ENCODE measurements around the gene GALNT10.
A peak's percentile ranks its signal among the peaks of the same experiment; 100 is the strongest.

The GALNT10 gene

DNA sequence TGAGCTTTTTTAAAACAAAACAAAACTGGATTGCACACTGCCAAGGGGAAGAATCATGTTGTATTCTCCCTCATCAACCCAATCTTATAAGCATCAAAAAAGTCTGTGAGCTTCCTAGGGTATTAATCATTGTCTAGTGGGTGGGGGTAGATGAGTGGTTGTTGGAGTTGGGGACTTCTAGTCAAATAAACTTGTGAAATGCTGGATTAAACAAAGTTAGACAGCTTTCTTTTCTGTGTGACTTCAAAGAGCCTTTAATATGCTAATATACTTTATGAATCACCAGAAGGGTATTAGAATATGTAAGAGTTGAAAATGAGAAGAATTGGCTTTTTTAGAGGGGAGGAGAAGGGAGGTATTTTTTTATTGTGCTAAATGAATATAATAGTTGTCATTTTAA is 87.7 kb downstream of the GALNT10 start:
- no peak overlapping the region for H3K27ac ChIP-seq
- TF ChIP-seq, protein P1, sequence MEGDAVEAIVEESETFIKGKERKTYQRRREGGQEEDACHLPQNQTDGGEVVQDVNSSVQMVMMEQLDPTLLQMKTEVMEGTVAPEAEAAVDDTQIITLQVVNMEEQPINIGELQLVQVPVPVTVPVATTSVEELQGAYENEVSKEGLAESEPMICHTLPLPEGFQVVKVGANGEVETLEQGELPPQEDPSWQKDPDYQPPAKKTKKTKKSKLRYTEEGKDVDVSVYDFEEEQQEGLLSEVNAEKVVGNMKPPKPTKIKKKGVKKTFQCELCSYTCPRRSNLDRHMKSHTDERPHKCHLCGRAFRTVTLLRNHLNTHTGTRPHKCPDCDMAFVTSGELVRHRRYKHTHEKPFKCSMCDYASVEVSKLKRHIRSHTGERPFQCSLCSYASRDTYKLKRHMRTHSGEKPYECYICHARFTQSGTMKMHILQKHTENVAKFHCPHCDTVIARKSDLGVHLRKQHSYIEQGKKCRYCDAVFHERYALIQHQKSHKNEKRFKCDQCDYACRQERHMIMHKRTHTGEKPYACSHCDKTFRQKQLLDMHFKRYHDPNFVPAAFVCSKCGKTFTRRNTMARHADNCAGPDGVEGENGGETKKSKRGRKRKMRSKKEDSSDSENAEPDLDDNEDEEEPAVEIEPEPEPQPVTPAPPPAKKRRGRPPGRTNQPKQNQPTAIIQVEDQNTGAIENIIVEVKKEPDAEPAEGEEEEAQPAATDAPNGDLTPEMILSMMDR (IDR thresholded peaks at IDR 0.05), result no peak
- no peak overlapping the region for H3K4me3 ChIP-seq
- DNase-seq (ENCODE audit: low spot score), result no peak

DNA sequence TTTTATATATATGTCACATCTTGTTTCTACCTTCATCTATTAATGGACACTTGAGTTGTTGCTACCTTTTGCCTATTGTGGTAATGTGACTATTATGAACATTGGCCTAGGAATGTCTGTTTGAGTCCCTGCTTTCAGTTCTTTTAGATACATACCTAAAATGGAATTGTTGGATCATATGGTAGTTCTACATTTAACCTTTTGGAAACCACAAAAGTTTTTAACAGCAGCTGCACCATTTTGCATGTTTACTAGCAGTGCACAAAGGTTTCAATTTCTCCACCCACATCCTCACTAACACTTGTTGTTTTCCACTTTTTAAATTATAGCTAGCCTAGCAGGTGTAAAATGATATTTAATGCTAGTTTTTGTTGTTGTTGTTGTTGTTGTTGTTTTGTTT is 88.4 kb downstream of the GALNT10 start:
- Histone ChIP-seq H3K27ac (no peak overlapping the region), H3K4me3 (no peak overlapping the region)
- no peak for DNase-seq (ENCODE audit: low spot score)
- TF ChIP-seq, protein P1 (IDR thresholded peaks at IDR 0.05), result no peak

DNA sequence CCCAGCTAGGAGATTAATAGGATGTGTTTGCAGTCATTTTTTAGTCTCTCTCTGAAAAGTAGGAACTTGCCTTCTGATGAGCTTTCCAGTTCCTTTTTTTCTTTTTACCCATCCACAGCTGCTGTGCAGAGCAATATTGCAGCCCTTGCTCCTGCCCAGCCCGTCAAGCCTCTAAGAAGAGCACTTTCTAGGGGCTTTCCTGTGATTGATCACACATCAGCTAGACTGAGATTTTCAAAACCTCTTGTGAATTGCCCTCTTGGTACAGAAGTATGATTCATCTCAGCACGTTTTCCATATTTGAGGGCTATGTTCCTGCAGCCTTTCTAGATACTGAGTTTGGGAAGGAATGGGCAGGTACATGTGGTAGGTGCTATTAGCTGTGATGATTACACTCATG is 93.9 kb downstream of the GALNT10 start:
- DNase-seq (ENCODE audit: low spot score), result no peak
- H3K27ac ChIP-seq, result no peak overlapping the region
- no peak overlapping the region for H3K4me3 ChIP-seq
- TF ChIP-seq, protein P1 (IDR thresholded peaks at IDR 0.05), result no peak

DNA sequence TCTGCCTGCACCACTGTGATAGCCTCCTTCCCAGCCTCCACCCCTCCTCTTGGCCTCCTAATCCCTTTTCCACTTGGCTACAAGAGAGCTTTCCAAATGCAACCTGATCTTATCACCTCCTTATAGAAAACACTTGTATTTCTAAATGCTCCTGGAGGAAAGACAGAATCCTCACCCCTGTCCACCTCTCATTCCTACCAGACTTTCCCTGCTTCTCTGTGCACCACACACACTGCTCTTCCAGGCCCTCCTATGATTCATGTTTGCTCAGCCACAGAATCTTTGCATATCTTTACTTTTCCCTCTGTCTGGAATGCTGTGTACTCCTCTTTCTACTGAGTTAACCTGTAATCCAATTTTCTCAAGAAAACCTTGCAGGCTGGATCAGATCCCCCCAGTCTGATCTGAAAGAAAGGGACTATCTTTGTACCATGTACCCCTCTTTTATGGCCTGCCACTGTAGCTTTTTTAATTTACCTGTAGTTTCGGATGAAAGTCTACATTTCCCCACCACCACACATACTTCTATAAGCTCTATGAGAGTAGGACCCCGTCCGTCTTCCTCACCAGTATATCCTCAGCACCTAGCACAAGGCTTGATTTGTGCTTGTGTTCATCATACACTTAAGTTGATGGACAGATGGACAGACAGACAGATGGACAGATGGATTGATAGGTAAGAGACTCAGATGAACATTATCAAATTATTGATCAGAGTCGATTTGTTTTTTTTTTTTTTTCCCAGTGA is 95.3 kb downstream of the GALNT10 start:
- Histone ChIP-seq H3K4me3 (no peak overlapping the region), H3K27ac (peak overlapping the region in 1 of 2 donors; percentile 86)
- DNase-seq (ENCODE audit: low spot score), result no peak
- TF ChIP-seq, protein P1 (IDR thresholded peaks at IDR 0.05), result no peak

DNA sequence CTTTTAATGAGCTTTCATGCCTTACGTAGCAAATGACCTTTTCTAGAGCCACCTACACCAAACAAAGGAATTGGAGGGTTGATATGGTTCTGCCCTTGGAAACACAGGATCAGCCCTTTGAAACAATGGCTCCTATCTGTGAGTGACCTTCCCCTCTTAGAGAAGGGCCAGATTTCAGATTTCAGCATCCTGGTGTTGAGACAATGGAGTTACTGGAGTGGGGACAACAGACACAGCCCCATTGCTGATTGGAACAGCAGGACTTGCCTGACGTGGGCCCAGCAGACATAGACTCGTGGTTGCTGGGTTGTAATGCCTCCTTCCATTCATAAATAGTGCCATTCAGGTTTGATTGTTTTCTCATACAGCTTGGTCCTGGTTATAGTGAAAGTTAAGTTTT is 96.0 kb downstream of the GALNT10 start:
- Histone ChIP-seq H3K27ac (peak overlapping the region; percentile 33 to 86), H3K4me3 (peak overlapping the region; percentile 20)
- TF ChIP-seq, protein P1 (IDR thresholded peaks at IDR 0.05), result no peak
- no peak for DNase-seq (ENCODE audit: low spot score)

DNA sequence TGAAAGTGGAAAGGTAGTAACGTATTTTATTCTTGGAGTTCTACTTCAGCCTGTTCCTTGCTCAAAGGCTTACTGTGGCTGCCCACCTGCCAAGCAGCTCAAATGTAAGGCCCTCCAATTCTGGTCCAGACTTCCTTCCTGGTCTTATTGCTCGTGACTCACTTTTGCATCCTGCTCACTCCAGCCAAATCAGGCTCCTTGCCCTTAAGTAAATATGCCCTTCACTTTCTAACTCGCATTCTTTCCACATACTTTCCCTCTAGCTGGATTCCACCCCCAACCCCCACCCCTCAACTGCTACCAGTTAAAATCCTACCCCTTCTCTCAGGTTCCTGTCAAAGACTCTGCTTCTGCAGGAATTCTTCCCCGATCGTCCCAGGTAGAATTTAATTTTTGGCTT is 96.6 kb downstream of the GALNT10 start:
- no peak for DNase-seq (ENCODE audit: low spot score)
- Histone ChIP-seq H3K27ac (peak overlapping the region; percentile 33 to 86), H3K4me3 (peak overlapping the region; percentile 20)
- TF ChIP-seq, protein P1 (IDR thresholded peaks at IDR 0.05), result no peak

DNA sequence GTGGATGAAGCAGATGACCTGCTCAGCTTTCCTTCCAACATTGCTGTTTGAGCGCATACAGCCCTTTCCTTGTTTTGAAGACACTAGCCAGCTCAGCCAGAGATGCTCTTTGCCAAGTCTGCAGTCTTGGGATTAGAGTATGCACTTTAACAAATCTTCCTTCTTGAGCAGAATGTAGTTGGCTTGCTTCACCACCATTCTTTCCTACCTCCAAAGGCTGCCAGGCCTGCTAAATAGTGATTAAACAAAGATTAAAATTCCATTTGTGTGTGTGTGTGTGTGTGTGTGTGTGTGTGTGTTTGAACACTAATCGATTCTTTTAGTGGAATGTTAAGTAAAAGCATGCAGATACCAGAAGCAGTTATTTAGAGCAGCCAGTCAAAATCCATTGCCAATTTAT is 97.6 kb downstream of the GALNT10 start:
- TF ChIP-seq, protein P1 (IDR thresholded peaks at IDR 0.05), result no peak
- Histone ChIP-seq H3K27ac (peak overlapping the region in 1 of 2 donors; percentile 86), H3K4me3 (peak overlapping the region; percentile 6)
- no peak for DNase-seq (ENCODE audit: low spot score)
